Kidney epithelial cell (primary cell): Measurements from ENCODE around the gene SIPA1. TPM values are rescaled to one million over a fixed set of nuclear protein-coding genes. Genes with fewer than 3 reads are reported as not detected.

Source experiments
- DNase-seq: peaks from one replicate; pipeline ENCODE4 v3.0.0-alpha.2; 2010; ENCODE audit warnings: low read depth
- H3K27me3 ChIP-seq: 2 replicates; pipeline ENCODE4 v1.6.0; 2011; ENCODE audit warnings: low read length; ENCODE audit not compliant: control insufficient read depth, insufficient read depth
- H3K36me3 ChIP-seq: 2 replicates; pipeline ENCODE4 v1.5.1; 2011; ENCODE audit warnings: low read length; ENCODE audit not compliant: control insufficient read depth, insufficient read depth
- H3K4me3 ChIP-seq: 2 replicates; pipeline ENCODE4 v1.5.1; 2011; ENCODE audit warnings: low read depth, mild to moderate bottlenecking, control low read depth, low read length
- total RNA-seq: library from RNA; depleted of rRNA; stranded (reverse); fragments of >200 nt; gene quantifications from 2 replicates; pipeline ENCODE4 v1.2.3, GENCODE V29; 2015
- TF ChIP-seq, protein P1 (sequence below): IDR thresholded peaks from 2 replicates; pipeline ENCODE4 v1.5.1; 2011; ENCODE audit warnings: mild to moderate bottlenecking, moderate library complexity, low read length, control low read depth, inconsistent platforms; ENCODE audit not compliant: insufficient read depth, poor library complexity, severe bottlenecking

Gene SIPA1
- total RNA-seq, 1 donor from 2014 or later: 25.8 TPM

DNA sequence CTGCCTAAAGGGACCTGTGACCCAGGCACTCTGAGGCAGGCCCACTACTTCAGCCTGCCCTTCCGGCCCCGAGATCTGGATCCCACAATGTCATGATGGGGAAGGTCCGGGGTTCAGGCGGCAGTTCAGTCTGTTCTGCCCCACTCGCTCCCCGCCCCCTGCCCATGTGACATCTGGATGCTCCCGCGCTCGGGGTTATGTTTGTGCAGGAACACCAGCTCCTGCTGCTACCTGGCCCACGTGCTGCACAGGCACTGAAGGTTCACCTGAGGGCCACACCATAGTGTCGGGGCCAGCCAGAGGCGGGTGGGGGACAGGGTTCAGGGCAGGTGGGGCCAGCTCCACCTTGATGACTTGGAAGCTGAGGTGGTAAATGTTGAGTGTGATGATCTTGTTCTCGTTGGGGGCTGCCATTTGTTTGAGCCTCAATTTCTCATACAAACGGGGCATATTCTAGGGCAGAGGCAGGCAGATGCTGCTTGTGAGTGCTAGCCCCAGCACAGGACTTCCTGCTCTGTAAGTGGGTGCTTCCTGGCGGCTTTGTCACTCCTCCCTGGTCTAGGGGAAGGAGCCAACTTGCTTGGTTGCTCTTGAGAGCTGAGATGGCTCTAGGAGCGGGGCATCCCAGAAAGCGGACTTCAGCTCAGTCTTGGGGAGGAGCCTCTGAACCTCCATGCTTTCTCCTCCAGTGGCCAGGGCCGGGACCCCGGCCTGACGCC, 4.4 kb upstream of the SIPA1 start:
- TF ChIP-seq, protein P1, sequence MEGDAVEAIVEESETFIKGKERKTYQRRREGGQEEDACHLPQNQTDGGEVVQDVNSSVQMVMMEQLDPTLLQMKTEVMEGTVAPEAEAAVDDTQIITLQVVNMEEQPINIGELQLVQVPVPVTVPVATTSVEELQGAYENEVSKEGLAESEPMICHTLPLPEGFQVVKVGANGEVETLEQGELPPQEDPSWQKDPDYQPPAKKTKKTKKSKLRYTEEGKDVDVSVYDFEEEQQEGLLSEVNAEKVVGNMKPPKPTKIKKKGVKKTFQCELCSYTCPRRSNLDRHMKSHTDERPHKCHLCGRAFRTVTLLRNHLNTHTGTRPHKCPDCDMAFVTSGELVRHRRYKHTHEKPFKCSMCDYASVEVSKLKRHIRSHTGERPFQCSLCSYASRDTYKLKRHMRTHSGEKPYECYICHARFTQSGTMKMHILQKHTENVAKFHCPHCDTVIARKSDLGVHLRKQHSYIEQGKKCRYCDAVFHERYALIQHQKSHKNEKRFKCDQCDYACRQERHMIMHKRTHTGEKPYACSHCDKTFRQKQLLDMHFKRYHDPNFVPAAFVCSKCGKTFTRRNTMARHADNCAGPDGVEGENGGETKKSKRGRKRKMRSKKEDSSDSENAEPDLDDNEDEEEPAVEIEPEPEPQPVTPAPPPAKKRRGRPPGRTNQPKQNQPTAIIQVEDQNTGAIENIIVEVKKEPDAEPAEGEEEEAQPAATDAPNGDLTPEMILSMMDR: no peak
- no peaks in the 10 kb centered on the region for H3K27me3 ChIP-seq
- peaks cover 5% of the 10 kb centered on the region for H3K36me3 ChIP-seq

DNA sequence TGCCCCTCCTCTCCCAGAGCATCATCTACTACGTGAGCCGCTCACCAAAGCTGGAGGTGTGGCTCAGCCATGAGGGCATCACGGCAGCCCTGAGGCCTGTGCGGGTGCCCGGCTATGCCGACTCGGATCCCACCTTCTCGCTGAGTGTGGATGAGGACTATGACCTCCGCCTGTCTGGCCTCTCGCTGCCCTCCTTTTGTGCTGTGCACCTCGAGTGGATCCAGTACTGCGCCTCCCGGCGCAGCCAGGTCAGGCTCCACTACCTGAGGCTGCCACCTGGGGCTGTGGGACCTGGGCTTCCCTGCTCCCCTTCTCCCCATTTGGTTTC, 3.8 kb upstream of the SIPA1 start:
- Histone ChIP-seq H3K36me3 (peaks cover 5% of the 10 kb centered on the region), H3K27me3 (no peaks in the 10 kb centered on the region), H3K4me3 (no peak overlapping the region)
- TF ChIP-seq, protein P1: no peak
- DNase-seq: no peak

More for the DNA sequence above, 4.4 kb upstream of the SIPA1 start:
- DNase-seq: no peak
- H3K4me3 ChIP-seq: no peak overlapping the region

DNA sequence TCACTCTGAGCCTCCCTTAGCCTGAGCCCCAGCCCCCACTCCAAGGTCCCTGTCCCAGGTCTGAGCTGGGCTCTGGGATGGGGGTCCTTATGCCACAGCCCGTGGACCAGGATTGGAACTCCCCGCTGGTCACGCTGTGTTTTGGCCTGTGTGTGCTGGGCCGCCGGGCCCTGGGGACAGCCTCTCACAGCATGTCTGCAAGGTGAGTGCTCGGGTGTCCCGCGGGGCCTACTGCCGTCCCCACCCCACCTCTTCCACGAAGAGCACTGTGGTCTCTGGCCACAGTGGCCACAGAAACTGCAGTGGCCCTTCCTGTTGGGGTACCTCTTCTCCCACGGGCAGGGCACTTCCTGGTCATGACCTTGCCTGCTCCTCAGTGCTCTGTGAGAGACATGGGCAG, 3.5 kb upstream of the SIPA1 start:
- Histone ChIP-seq H3K4me3 (no peak overlapping the region), H3K36me3 (peaks cover 5% of the 10 kb centered on the region), H3K27me3 (no peaks in the 10 kb centered on the region)
- TF ChIP-seq, protein P1: no peak
- DNase-seq: no peak

DNA sequence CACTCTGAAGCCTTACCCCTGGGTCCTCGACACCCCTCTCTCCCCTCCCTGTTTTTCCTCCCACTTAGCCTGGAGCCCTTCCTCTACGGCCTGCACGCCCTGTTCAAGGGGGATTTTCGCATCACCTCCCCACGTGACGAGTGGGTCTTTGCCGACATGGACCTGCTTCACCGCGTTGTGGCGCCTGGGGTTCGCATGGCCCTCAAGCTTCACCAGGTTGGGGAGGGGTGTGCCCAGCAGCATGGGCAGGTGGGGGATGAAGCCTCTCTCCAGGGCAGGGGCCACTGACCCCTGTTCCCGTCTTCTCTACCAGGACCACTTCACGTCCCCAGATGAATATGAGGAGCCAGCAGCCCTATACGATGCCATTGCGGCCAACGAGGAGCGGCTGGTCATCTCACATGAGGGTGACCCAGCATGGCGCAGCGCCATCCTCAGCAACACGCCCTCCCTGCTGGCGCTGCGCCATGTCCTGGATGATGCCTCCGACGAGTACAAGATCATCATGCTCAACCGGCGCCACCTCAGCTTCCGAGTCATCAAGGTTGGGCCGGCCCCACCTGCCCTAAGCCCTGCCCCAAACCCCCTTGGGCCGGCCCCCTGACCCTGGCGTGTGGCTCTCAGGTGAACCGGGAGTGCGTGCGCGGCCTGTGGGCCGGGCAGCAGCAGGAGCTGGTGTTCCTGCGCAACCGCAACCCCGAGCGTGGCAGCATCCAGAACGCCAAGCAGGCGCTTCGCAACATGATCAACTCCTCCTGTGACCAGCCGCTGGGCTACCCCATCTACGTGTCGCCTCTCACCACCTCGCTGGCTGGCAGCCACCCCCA, 2.8 kb upstream of the SIPA1 start:
- Histone ChIP-seq H3K36me3 (peaks cover 3% of the 10 kb centered on the region), H3K27me3 (no peaks in the 10 kb centered on the region)
- TF ChIP-seq, protein P1: no peak

DNA sequence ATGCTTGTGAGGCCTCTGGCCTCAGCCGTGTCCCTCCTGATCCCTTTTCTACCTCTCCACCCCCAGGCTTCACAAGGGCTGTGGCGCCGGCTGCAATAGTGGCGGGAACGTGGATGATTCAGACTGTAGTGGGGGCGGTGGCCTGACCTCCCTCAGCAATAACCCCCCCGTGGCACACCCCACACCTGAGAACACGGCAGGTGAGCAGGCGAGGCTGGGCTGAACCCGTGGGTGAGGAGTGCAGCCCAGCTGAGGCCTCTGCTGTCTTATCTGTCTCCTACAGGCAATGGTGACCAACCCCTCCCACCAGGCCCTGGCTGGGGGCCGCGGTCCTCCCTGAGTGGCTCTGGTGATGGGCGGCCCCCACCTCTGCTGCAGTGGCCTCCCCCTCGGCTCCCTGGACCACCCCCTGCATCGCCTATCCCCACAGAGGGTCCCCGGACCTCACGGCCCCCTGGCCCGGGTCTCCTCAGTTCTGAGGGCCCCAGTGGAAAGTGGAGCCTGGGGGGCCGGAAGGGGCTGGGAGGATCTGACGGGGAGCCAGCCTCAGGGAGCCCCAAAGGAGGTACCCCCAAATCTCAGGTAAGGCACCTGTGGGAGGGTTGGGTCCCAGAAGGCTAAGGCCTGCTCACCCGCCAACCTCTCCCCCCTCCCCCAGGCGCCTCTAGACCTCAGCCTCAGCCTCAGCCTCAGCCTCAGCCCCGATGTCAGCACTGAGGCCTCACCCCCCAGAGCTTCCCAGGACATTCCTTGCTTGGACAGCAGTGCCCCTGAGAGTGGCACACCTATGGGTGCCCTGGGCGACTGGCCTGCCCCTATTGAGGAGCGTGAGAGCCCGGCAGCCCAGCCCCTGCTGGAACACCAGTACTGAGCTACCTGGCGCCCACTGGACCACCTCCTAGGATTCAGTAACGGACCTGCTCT, 1.5 kb upstream of the SIPA1 start:
- DNase-seq: no peak
- peaks cover 3% of the 10 kb centered on the region for H3K36me3 ChIP-seq
- no peak overlapping the region for H3K4me3 ChIP-seq
- TF ChIP-seq, protein P1: no peak
- H3K27me3 ChIP-seq: no peaks in the 10 kb centered on the region

More for the DNA sequence above, 2.8 kb upstream of the SIPA1 start:
- DNase-seq: no peak
- no peak overlapping the region for H3K4me3 ChIP-seq
